ENCODE measurements around the gene PLTP. TPM values are rescaled to one million over a fixed set of nuclear protein-coding genes. Genes with fewer than 3 reads are reported as not detected.

PLTP gene
- total and polyA plus RNA-seq, 2 donors (not counting 3 experiments of a cell fraction or from before 2014, with no cell fraction given) = 62.1 to 118 TPM

- Histone ChIP-seq H3K9me3 (replicated peaks; ENCODE audit: control insufficient read depth, insufficient read depth, low read length) (no peaks in the 10 kb centered on the region), H3K9ac (replicated peaks; ENCODE audit: extremely low read depth, insufficient read depth, low read length) (no peak overlapping the region), H3K4me1 (ENCODE audit: control insufficient read depth, extremely low read depth, insufficient read depth, low read length) (peaks cover 6% of the 10 kb centered on the region), H3K79me2 (ENCODE audit: control insufficient read depth, insufficient read depth, low read length) (peaks cover 15% of the 10 kb centered on the region), H3K4me2 (ENCODE audit: insufficient read depth, low read length) (no peak overlapping the region), H3K9me1 (replicated peaks; ENCODE audit: control insufficient read depth, extremely low read depth, insufficient read depth, low read length) (no peaks in the 10 kb centered on the region), H3K4me3 (replicated peaks in 1 of 3; ENCODE audit: insufficient read depth in 1 of 3, low read depth in 1 of 3, low read length in 3 of 3) (no peak overlapping the region), H2AFZ (ENCODE audit: low read depth, low read length) (no peak overlapping the region), H3K27ac (ENCODE audit: insufficient read depth, low read depth, low read length) (no peak overlapping the region), H3K36me3 (ENCODE audit: control insufficient read depth in 2 of 2, extremely low read depth in 1 of 2, insufficient read depth in 2 of 2, low read length in 2 of 2) (peaks cover 15 to 44% of the 10 kb centered on the region in 2 experiments), H4K20me1 (replicated peaks; ENCODE audit: control insufficient read depth, extremely low read depth, insufficient read depth, low read length) (no peaks in the 10 kb centered on the region), H3K27me3 (ENCODE audit: control insufficient read depth in 2 of 2, insufficient read depth in 2 of 2, low read length in 2 of 2) (no peaks in the 10 kb centered on the region)
- ChIA-PET POLR2A (no interaction called here), CTCF (no interaction called here)
- DNase-seq (ENCODE audit: low read depth, low spot score) (no peak), FAIRE-seq (no peak)
- TF ChIP-seq POLR2AphosphoS5 (IDR thresholded peaks at IDR 0.05; ENCODE audit: insufficient read depth, low read depth, low read length) (no peak), POLR2A (IDR thresholded peaks at IDR 0.05; ENCODE audit: low read depth, low read length) (no peak), CTCF (IDR thresholded peaks at IDR 0.05; ENCODE audit: extremely low read depth in 1 of 2, insufficient read depth in 1 of 2, low read depth in 1 of 2, low read length in 2 of 2) (no peak), JUN (IDR thresholded peaks at IDR 0.05; ENCODE audit: borderline replicate concordance, insufficient read depth, insufficient read length, low read depth) (no peak), MYC (IDR thresholded peaks at IDR 0.05; ENCODE audit: low read depth, low read length) (no peak), GATA2 (IDR thresholded peaks at IDR 0.05; ENCODE audit: insufficient read depth, insufficient read length, low read depth, low read length) (no peak), EZH2 (IDR thresholded peaks at IDR 0.05; ENCODE audit: borderline replicate concordance, low read depth, low read length, severe bottlenecking) (no peak), FOS (IDR thresholded peaks at IDR 0.05; ENCODE audit: borderline replicate concordance, insufficient read depth, low read length) (no peak), MAX (IDR thresholded peaks at IDR 0.05; ENCODE audit: insufficient read depth, insufficient read length) (no peak)
- BruUV-seq (replicated peaks) = no TSS peak
- intact Hi-C loops (cut with micrococcal nuclease) = no loop called here
- dilution Hi-C loops (cut with MboI; ENCODE audit: extremely low pct_ligation_motif_present, low sequenced_read_pairs) = no loop called here
Measured at GRCh38 chr20:45938727-45939438, 26.9 kb upstream of the PLTP start.
